ENCODE measurements around the gene TTLL11.

The TTLL11 gene

DNA sequence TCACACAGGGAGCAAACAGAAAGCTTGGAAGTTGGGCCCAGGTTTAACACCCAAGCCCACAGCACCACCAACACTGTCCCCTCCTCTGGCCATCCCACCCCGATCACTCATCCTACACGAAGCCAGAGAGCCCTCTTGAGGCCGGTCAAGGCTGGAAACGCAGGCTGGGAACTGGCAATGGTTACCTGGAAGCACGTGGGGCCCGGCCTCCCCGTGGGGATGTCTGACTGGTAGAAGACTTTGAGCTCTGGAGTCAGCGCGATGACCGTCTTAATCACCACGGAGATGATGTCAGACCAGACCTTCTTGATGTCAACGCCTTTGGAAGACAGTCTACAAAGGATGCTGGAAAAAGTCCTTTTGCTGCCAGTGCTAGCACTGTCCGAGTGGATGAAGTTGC, 104.1 kb downstream of the TTLL11 start:
- Histone ChIP-seq H3K9me3 (ENCODE audit: control insufficient read depth, insufficient read depth, low read length) (no peaks in the 10 kb centered on the region), H3K36me3 (ENCODE audit: control insufficient read depth, low read length) (no peaks in the 10 kb centered on the region), H3K27ac (ENCODE audit: low read depth, low read length) (no peak overlapping the region), H3K79me2 (ENCODE audit: control insufficient read depth, low read length) (no peaks in the 10 kb centered on the region), H3K4me3 (ENCODE audit: low read length) (no peak overlapping the region), H3F3A (ENCODE audit: control insufficient read depth, insufficient read depth) (no peaks in the 10 kb centered on the region), H3K4me1 (ENCODE audit: control insufficient read depth, low read length) (peaks cover 27% of the 10 kb centered on the region), H3K9me2 (replicated peaks; ENCODE audit: control insufficient read depth, low read length) (no peaks in the 10 kb centered on the region), H3K4me2 (ENCODE audit: low read length) (no peak overlapping the region), H3K27me3 (ENCODE audit: control insufficient read depth, low read length) (no peaks in the 10 kb centered on the region), H4K20me1 (ENCODE audit: control insufficient read depth, insufficient read depth, low read depth, low read length) (no peaks in the 10 kb centered on the region)
- TF ChIP-seq, protein P1, sequence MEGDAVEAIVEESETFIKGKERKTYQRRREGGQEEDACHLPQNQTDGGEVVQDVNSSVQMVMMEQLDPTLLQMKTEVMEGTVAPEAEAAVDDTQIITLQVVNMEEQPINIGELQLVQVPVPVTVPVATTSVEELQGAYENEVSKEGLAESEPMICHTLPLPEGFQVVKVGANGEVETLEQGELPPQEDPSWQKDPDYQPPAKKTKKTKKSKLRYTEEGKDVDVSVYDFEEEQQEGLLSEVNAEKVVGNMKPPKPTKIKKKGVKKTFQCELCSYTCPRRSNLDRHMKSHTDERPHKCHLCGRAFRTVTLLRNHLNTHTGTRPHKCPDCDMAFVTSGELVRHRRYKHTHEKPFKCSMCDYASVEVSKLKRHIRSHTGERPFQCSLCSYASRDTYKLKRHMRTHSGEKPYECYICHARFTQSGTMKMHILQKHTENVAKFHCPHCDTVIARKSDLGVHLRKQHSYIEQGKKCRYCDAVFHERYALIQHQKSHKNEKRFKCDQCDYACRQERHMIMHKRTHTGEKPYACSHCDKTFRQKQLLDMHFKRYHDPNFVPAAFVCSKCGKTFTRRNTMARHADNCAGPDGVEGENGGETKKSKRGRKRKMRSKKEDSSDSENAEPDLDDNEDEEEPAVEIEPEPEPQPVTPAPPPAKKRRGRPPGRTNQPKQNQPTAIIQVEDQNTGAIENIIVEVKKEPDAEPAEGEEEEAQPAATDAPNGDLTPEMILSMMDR (IDR thresholded peaks at IDR 0.05; ENCODE audit: low read depth, low read length, poor library complexity, severe bottlenecking): no peak
- TF ChIP-seq EZH2phosphoT487 (IDR thresholded peaks at IDR 0.05; ENCODE audit: borderline replicate concordance, low read length): no peak

DNA sequence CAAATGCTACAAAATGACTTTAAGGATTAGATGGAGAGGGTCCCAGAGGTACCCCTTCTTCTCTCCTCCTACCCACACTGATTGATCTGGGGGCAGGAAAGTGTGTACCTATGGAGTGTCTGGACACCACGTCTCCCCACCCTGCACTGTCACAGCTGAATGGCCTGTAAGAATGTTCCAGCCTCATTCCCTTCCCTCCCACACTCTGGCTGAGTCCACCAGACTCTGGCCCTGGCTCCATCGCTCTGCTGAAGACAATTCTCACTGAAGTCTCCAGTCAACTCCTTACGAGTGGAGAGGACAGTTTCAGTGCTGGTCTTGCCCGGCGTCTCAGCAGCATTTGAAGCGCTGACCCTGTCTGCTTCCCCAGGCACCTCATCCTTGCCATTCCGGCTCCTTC, 105.8 kb downstream of the TTLL11 start:
- peaks cover 21% of the 10 kb centered on the region for H3K4me1 ChIP-seq (ENCODE audit: control insufficient read depth, low read length)
- no peak for TF ChIP-seq EZH2phosphoT487 (IDR thresholded peaks at IDR 0.05; ENCODE audit: borderline replicate concordance, low read length)
- TF ChIP-seq, protein P1 (IDR thresholded peaks at IDR 0.05; ENCODE audit: low read depth, low read length, poor library complexity, severe bottlenecking): no peak
- no peak overlapping the region for H3K4me2 ChIP-seq (ENCODE audit: low read length)
- no peak overlapping the region for H3K27ac ChIP-seq (ENCODE audit: low read depth, low read length)
- H3K4me3 ChIP-seq (ENCODE audit: low read length): no peak overlapping the region
- no peaks in the 10 kb centered on the region for H3F3A ChIP-seq (ENCODE audit: control insufficient read depth, insufficient read depth)
- H3K79me2 ChIP-seq (ENCODE audit: control insufficient read depth, low read length): no peaks in the 10 kb centered on the region
- no peaks in the 10 kb centered on the region for H3K27me3 ChIP-seq (ENCODE audit: control insufficient read depth, low read length)
- H4K20me1 ChIP-seq (ENCODE audit: control insufficient read depth, insufficient read depth, low read depth, low read length): no peaks in the 10 kb centered on the region
- no peaks in the 10 kb centered on the region for H3K9me3 ChIP-seq (ENCODE audit: control insufficient read depth, insufficient read depth, low read length)
- no peaks in the 10 kb centered on the region for H3K36me3 ChIP-seq (ENCODE audit: control insufficient read depth, low read length)
- H3K9me2 ChIP-seq (replicated peaks; ENCODE audit: control insufficient read depth, low read length): no peaks in the 10 kb centered on the region

DNA sequence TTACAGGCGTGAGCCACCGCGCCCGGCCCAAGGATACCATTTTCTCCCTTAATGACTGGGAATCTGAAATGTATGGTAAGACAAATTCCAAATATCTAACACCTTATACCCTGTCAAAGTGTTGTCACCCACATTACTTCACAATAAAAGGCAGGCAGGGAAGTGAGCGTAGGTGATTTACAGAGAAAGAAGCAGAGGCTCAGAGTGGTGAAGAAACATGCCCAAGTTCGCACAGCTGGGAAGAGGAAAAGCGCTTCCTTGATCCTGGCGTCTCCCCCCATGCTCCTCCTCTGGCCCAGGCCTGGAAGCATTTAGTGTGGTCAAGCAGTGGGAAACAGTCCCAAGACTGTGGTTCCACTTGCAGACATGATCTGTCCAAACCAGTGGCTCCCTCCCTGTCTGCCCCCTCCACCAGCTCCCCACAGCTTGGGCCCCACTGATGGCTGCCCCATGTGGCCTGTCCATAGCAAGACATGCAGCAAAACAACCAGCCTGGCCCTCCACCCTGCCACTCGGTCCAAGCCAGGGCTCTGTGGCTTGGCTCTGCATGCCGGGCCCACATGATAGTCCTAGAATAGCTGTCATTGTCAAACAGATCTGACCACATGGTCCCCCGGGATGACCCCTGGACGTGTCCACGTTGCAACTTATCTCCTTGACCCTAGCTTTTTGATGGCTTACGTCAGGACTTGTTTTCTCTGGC, 107.2 kb downstream of the TTLL11 start:
- H3K4me2 ChIP-seq (ENCODE audit: low read length): no peak overlapping the region
- H3K9me2 ChIP-seq (replicated peaks; ENCODE audit: control insufficient read depth, low read length): no peaks in the 10 kb centered on the region
- H3K27ac ChIP-seq (ENCODE audit: low read depth, low read length): no peak overlapping the region
- no peaks in the 10 kb centered on the region for H3F3A ChIP-seq (ENCODE audit: control insufficient read depth, insufficient read depth)
- peaks cover 8% of the 10 kb centered on the region for H3K4me1 ChIP-seq (ENCODE audit: control insufficient read depth, low read length)
- H3K9me3 ChIP-seq (ENCODE audit: control insufficient read depth, insufficient read depth, low read length): no peaks in the 10 kb centered on the region
- TF ChIP-seq EZH2phosphoT487 (IDR thresholded peaks at IDR 0.05; ENCODE audit: borderline replicate concordance, low read length): no peak
- TF ChIP-seq, protein P1 (IDR thresholded peaks at IDR 0.05; ENCODE audit: low read depth, low read length, poor library complexity, severe bottlenecking): no peak
- H3K36me3 ChIP-seq (ENCODE audit: control insufficient read depth, low read length): no peaks in the 10 kb centered on the region
- no peak overlapping the region for H3K4me3 ChIP-seq (ENCODE audit: low read length)
- H4K20me1 ChIP-seq (ENCODE audit: control insufficient read depth, insufficient read depth, low read depth, low read length): no peaks in the 10 kb centered on the region
- H3K27me3 ChIP-seq (ENCODE audit: control insufficient read depth, low read length): no peaks in the 10 kb centered on the region
- H3K79me2 ChIP-seq (ENCODE audit: control insufficient read depth, low read length): no peaks in the 10 kb centered on the region

Data from DOHH2 (cell line).